CD14-positive monocyte (primary cell): ENCODE measurements around the gene TRIM41. TPM values are rescaled to one million over a fixed set of nuclear protein-coding genes. Genes with fewer than 3 reads are reported as not detected.

Experiments used
- DNase-seq, 3 donors: peaks; one replicate each; pipeline ENCODE4 v3.0.0-alpha.2; 2011 to 2022
- H2AFZ ChIP-seq: 2 replicates; pipeline ENCODE4 v1.6.0; 2012; ENCODE audit warnings: mild to moderate bottlenecking, low read depth, low read length, inconsistent platforms; ENCODE audit not compliant: insufficient read depth, poor library complexity, severe bottlenecking
- H3K27ac ChIP-seq, 2 donors: 1 replicate in 1 of 2; 2 replicates in 1 of 2; pipeline ENCODE4 v1.5.1; 2012 to 2013; ENCODE audit warnings: low read length in 2 of 2, control low read depth in 1 of 2, inconsistent platforms in 1 of 2, low read depth in 1 of 2, mild to moderate bottlenecking in 1 of 2
- H3K27me3 ChIP-seq, 2 donors: one replicate each; pipeline versions ENCODE4 v1.6.0 to v1.6.1; 2011 to 2013; ENCODE audit warnings: low read length in 2 of 2; ENCODE audit not compliant: control insufficient read depth in 2 of 2, insufficient read depth in 2 of 2
- H3K36me3 ChIP-seq, 2 donors: replicated peaks in 1 of 2; 1 replicate in 1 of 2; 2 replicates in 1 of 2; pipeline versions ENCODE4 v1.5.1 to v1.6.1; 2012 to 2013; ENCODE audit warnings: low read length in 2 of 2, control low read depth in 1 of 2, inconsistent platforms in 1 of 2, mild to moderate bottlenecking in 1 of 2; ENCODE audit not compliant: insufficient read depth in 2 of 2, control insufficient read depth in 1 of 2
- H3K4me1 ChIP-seq, 2 donors: 1 replicate in 1 of 2; 2 replicates in 1 of 2; pipeline versions ENCODE4 v1.5.1 to v1.6.1; 2012 to 2013; ENCODE audit warnings: low read length in 2 of 2, control low read depth in 1 of 2, inconsistent platforms in 1 of 2, mild to moderate bottlenecking in 1 of 2, moderate library complexity in 1 of 2; ENCODE audit not compliant: insufficient read depth in 2 of 2, control insufficient read depth in 1 of 2
- H3K4me2 ChIP-seq: replicated peaks from 2 replicates; pipeline ENCODE3; 2012; ENCODE audit warnings: low read length, moderate library complexity, mild to moderate bottlenecking; ENCODE audit not compliant: poor library complexity, severe bottlenecking; ENCODE audit errors: extremely low read depth
- H3K4me3 ChIP-seq, 3 experiments: fragments of 200-600 bp in 1 of 3; sonication (generic) in 1 of 3; replicated peaks in 1 of 3; 1 replicate in 2 of 3; 2 replicates in 1 of 3; pipeline ENCODE4 v1.5.1; 2011 to 2013; ENCODE audit warnings: low read length in 3 of 3, mild to moderate bottlenecking in 3 of 3, control low read depth in 2 of 3, low read depth in 2 of 3, inconsistent platforms in 1 of 3, moderate library complexity in 1 of 3
- H3K79me2 ChIP-seq: 2 replicates; pipeline ENCODE4 v1.6.0; 2012; ENCODE audit warnings: mild to moderate bottlenecking, control low read depth, inconsistent platforms, low read length, moderate library complexity; ENCODE audit not compliant: insufficient read depth
- H3K9ac ChIP-seq: 2 replicates; pipeline ENCODE4 v1.6.0; 2017; ENCODE audit warnings: low read length, mild to moderate bottlenecking; ENCODE audit not compliant: insufficient read depth, poor library complexity, severe bottlenecking
- H3K9me3 ChIP-seq, 2 donors: replicated peaks in 1 of 2; 1 replicate in 1 of 2; 2 replicates in 1 of 2; pipeline versions ENCODE4 v1.5.1 to v1.6.1; 2012 to 2013; ENCODE audit warnings: low read length in 2 of 2, control low read depth in 1 of 2; ENCODE audit not compliant: control insufficient read depth in 1 of 2, insufficient read depth in 1 of 2
- H4K20me1 ChIP-seq: 2 replicates; pipeline ENCODE4 v1.6.0; 2012; ENCODE audit warnings: mild to moderate bottlenecking, low read length, control low read depth, moderate library complexity; ENCODE audit not compliant: insufficient read depth
- H3K27ac Mint-ChIP-seq, 7 donors: one replicate each; pipeline ENCODE4 v1.8.0; 2020; ENCODE audit warnings: mild to moderate bottlenecking in 7 of 7, mixed read lengths in 7 of 7, moderate library complexity in 6 of 7, inconsistent platforms in 2 of 7
- H3K27me3 Mint-ChIP-seq, 3 donors: one replicate each; pipeline ENCODE4 v1.8.0; 2021 to 2022; ENCODE audit warnings: low read depth in 3 of 3, mild to moderate bottlenecking in 3 of 3, mixed read lengths in 3 of 3, moderate library complexity in 3 of 3, inconsistent platforms in 1 of 3
- H3K36me3 Mint-ChIP-seq, 2 donors: one replicate each; pipeline ENCODE4 v1.8.0; 2020; ENCODE audit warnings: mixed read lengths in 2 of 2, inconsistent platforms in 1 of 2, mild to moderate bottlenecking in 1 of 2
- H3K4me1 Mint-ChIP-seq: one replicate; pipeline ENCODE4 v1.8.0; 2020; ENCODE audit warnings: mild to moderate bottlenecking, mixed read lengths
- H3K4me3 Mint-ChIP-seq, 2 donors: one replicate each; pipeline ENCODE4 v1.8.0; 2020; ENCODE audit warnings: mild to moderate bottlenecking in 2 of 2, mixed read lengths in 2 of 2, moderate library complexity in 1 of 2
- H3K9me3 Mint-ChIP-seq, 7 donors: one replicate each; pipeline ENCODE4 v1.8.0; 2020 to 2022; ENCODE audit warnings: mixed read lengths in 7 of 7, mild to moderate bottlenecking in 6 of 7, moderate library complexity in 6 of 7, inconsistent platforms in 2 of 7
- WGBS: methylation state at CpG from one replicate; pipeline ENCODE4 v1.1.5; 2013; ENCODE audit warnings: missing lambda C conversion rate; ENCODE audit not compliant: insufficient coverage; 5-methylcytosine and 5-hydroxymethylcytosine counted together
- intact Hi-C, 2 donors: fragments of 100-400 bp; cut with micrococcal nuclease; formaldehyde crosslinking; loops; one replicate each; pipeline versions ENCODE4 v1.15.0 to v1.15.1; 2023
- polyA plus RNA-seq, 3 donors: library from polyadenylated mRNA; depleted of rRNA in 1 of 3; unstranded in 2 of 3; stranded (reverse) in 1 of 3; fragments of 300-500 nt in 2 of 3; fragments of >200 nt in 1 of 3; fragmentation: Illumina TruSeq in 2 of 3; gene quantifications; 1 replicate in 2 of 3; 2 replicates in 1 of 3; pipeline ENCODE4 v1.2.3, GENCODE V29; 2012 to 2021
- TF ChIP-seq, protein P1 (sequence below): fragments of 200-600 bp; IDR thresholded peaks from one replicate; pipeline ENCODE4 v1.8.0; 2022; ENCODE audit warnings: antibody characterized with exemption, mild to moderate bottlenecking

TRIM41 gene
- polyA plus RNA-seq, 3 donors, result 0.12 to 26.4 (median 0.24) TPM

DNA sequence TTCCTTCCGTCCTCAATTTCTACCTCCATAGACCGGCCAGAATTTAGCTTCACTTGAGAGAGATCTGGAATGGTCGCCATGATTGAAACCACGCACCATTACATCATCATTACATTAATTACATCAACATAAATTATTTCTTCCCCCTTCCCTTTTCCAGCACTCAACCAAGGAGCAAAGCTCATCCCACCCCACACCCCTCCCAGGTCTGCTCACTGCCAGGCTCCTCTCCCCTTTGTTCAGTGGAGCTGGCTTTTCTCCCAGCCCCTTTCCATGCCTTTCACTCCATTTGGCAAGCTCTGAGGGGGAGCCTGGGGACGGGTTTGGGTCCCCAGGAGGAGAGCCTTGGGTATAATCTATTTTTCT lies 12.2 kb downstream of the TRIM41 start:
- Histone ChIP-seq H3K27ac (peak overlapping the region in 1 of 2 donors; percentile 31), H2AFZ (no peak overlapping the region), H3K4me1 (no peaks in the 10 kb centered on the region), H3K9ac (no peak overlapping the region), H3K27me3 (no peaks in the 10 kb centered on the region), H3K36me3 (peaks cover 72 to 97% of the 10 kb centered on the region in 2 donors), H3K9me3 (no peaks in the 10 kb centered on the region), H3K4me2 (no peak overlapping the region), H3K4me3 (no peak overlapping the region), H4K20me1 (peaks cover 63% of the 10 kb centered on the region), H3K79me2 (peaks cover 22% of the 10 kb centered on the region)
- Mint-ChIP-seq H3K4me3 (no peak overlapping the region), H3K27ac (peak overlapping the region in 5 of 7 donors; percentile 27 to 72 (median 44)), H3K36me3 (peaks cover 81 to 92% of the 10 kb centered on the region in 2 donors), H3K27me3 (peaks cover 0 to 2% (median 0%) of the 10 kb centered on the region in 3 donors), H3K4me1 (peaks cover 5% of the 10 kb centered on the region), H3K9me3 (peaks cover 0 to 1% (median 0%) of the 10 kb centered on the region in 7 donors)
- 79% methylated on average over 3 of the region's 5 CpGs for WGBS
- DNase-seq, result no peak
- TF ChIP-seq, protein P1, sequence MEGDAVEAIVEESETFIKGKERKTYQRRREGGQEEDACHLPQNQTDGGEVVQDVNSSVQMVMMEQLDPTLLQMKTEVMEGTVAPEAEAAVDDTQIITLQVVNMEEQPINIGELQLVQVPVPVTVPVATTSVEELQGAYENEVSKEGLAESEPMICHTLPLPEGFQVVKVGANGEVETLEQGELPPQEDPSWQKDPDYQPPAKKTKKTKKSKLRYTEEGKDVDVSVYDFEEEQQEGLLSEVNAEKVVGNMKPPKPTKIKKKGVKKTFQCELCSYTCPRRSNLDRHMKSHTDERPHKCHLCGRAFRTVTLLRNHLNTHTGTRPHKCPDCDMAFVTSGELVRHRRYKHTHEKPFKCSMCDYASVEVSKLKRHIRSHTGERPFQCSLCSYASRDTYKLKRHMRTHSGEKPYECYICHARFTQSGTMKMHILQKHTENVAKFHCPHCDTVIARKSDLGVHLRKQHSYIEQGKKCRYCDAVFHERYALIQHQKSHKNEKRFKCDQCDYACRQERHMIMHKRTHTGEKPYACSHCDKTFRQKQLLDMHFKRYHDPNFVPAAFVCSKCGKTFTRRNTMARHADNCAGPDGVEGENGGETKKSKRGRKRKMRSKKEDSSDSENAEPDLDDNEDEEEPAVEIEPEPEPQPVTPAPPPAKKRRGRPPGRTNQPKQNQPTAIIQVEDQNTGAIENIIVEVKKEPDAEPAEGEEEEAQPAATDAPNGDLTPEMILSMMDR, result no peak
- intact Hi-C loops, result no loop called here

DNA sequence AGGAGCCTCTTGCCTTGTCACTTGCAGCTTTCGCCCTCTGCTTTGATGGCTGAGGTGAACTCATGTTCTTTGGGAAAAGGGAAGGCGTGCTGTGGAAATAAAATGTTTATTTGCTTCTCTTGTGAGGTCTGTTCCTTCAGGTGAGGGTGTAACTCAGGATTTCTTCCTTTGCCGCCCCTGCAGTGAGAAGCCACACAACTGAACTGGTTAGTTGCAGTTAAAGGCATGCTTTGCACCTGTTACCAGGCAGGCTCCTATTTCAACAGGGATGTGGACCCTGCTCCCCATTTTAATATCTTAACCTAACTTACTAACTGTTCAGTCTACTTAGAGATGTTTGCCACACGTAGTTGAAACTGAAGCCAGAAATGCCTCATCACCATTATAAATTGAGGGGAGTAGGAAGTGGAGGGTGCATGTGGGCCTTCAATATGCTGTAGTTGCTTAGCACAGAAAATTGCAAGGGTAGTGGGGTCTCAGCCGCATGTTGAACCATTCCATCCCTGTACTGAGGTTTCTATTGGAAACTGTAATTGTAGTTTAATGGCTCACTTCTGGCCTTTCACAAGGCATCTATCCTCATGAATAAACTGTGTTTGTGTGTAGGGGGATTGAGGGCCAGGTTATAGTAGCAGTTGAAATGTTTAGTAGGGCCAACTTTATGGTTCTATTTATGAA lies 12.7 kb downstream of the TRIM41 start:
- Mint-ChIP-seq H3K4me3 (no peak overlapping the region), H3K27me3 (peaks cover 0 to 2% (median 0%) of the 10 kb centered on the region in 3 donors), H3K4me1 (peaks cover 5% of the 10 kb centered on the region), H3K36me3 (peaks cover 80 to 92% of the 10 kb centered on the region in 2 donors), H3K27ac (peak overlapping the region in 3 of 7 donors; percentile 44 to 57 (median 47)), H3K9me3 (peaks cover 0 to 1% (median 0%) of the 10 kb centered on the region in 7 donors)
- no peak overlapping the region for H3K9ac ChIP-seq
- no peaks in the 10 kb centered on the region for H3K4me1 ChIP-seq
- no peaks in the 10 kb centered on the region for H3K27me3 ChIP-seq
- peaks cover 27% of the 10 kb centered on the region for H3K79me2 ChIP-seq
- H2AFZ ChIP-seq, result no peak overlapping the region
- TF ChIP-seq, protein P1, result no peak
- H3K9me3 ChIP-seq, result no peaks in the 10 kb centered on the region
- H3K27ac ChIP-seq, result peak overlapping the region in 1 of 2 donors; percentile 31
- peaks cover 72 to 97% of the 10 kb centered on the region in 2 donors for H3K36me3 ChIP-seq
- no peak for DNase-seq
- no peak overlapping the region for H3K4me2 ChIP-seq
- no peak overlapping the region for H3K4me3 ChIP-seq
- WGBS, result 90% methylated on average over 2 of the region's 5 CpGs
- H4K20me1 ChIP-seq, result peaks cover 68% of the 10 kb centered on the region
- intact Hi-C loops, result no loop called here
